ENCODE measurements around the gene GALP.
"Not testable (repeated sequence)": the region's sequence is repeated elsewhere in the genome, so short reads cannot be mapped to it uniquely, and the experiment has no call there.

GALP gene

DNA sequence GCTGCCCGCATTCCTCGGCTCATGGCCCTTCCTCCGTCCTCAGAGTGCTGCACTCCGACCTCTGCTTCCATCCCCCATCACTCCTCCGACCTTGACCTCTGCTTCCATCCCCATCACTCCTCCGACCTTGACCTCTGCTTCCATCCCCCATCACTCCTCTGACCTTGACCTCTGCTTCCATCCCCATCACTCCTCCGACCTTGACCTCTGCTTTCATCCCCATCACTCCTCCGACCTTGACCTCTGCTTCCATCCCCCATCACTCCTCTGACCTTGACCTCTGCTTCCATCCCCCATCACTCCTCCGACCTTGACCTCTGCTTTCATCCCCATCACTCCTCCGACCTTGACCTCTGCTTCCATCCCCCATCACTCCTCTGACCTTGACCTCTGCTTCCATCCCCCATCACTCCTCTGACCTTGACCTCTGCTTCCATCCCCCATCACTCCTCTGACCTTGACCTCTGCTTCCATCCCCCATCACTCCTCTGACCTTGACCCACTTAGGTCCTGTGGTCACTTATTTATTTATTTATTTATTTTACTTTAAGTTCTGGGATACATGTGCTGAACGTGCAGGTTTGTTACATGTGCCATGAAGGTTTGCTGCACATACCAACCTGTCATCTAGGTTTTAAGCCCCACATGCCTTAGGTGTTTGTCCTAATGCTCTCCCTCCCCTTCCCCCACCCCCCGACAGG is 26.7 kb upstream of the GALP start:
- DNase-seq = not testable (repeated sequence)

GRCh38 chr19:56149656-56150038 is 26.2 kb upstream of the GALP start:
- no peak for DNase-seq

- no peak for DNase-seq
These were observed 25.4 kb upstream of the GALP start for GRCh38 chr19:56150358-56150757.

GRCh38 chr19:56152644-56153043 is 23.2 kb upstream of the GALP start:
- no peak for DNase-seq

GRCh38 chr19:56153507-56153906 is 22.3 kb upstream of the GALP start:
- no peak for DNase-seq

DNA sequence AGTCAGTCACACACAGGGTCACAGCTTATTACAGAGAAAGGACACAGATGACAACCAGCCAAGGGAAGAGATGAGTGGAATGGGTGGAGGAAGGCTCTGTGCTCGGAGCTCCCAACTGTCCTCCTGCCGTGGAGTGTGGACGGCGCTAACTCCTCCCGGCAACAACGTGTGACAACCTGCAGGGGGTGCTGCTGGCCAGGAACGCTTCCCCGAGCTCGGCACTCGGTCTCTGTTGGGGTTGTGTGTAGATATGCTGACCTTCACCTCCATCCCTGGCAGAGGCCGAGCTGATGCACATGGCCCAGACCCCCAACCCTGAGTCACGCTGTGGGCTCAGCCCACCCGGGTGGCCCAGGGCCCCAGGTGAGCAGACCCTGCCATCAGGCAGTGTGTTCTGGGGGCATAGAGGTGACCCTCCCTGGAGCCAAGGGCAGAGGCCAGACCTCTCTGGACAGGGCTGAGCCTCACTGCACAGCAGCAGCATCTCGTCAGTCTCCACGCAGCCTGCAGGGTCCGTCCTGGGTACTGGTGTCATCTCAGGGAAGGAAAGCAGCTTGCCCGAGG is 20.6 kb upstream of the GALP start:
- DNase-seq = peak; percentile 55

DNA sequence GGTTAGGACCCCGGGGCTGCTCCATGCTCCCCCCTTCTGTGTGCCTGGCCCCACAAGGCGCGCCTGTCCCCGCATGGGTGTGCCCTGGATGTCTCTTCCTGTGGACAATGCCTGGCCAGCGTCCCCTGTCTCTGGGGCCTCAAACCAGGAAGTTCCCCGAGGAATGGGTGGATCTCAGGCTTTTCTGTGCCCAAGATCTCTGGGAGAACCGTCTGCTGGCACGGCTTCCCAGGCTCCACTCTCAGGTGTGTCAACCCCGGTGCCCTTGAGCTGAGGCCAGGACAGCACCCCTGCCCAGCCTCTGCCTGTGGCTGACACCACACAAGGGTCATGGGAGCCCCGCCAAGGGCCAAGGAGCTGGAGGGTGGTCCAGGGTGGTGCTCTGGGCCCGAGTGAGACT is 19.0 kb upstream of the GALP start:
- no peak for DNase-seq

GRCh38 chr19:56158170-56158757 is 17.5 kb upstream of the GALP start:
- no peak for DNase-seq

DNA sequence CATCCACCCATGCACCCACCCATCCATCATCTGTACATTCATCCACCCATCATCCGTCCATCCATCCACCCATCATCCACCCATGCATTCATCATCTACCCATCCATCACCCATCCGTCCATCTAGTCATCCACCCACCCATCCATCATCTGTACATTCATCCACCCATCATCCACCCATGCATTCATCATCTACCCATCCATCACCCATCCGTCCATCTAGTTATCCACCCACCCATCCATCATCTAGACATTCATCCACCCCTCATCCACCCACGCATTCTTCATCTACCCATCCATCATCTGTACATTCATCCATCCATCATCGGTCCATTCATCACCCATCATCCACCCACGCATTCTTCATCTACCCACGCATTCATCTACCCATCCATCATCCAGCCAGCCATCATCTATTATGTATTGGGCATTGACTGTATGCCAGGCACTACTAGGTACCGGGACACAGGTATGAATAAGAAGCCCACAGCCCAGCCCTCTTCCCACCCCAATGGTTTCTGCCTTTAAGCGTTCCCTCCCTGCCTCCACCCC is 16.7 kb upstream of the GALP start:
- DNase-seq = no peak

DNA sequence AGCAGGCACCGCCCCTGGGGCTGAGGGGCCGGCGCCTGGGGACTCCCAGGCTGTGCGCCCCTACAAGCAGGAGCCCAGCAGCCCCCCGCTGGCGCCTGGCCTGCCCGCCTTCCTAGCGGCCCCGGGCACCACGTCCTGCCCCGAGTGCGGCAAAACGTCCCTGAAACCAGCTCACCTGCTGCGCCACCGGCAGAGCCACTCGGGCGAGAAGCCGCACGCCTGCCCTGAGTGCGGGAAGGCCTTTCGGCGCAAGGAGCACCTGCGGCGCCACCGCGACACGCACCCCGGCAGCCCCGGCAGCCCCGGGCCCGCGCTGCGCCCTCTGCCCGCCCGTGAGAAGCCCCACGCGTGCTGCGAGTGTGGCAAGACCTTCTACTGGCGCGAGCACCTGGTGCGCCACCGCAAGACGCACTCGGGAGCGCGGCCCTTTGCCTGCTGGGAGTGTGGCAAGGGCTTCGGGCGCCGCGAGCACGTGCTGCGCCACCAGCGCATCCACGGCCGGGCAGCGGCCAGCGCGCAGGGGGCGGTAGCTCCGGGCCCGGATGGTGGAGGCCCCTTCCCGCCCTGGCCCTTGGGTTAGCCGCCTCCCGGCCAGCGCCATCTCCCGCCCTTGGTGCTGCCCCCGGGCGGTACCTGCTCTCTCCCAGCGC is 16.1 kb upstream of the GALP start:
- no peak for DNase-seq

DNA sequence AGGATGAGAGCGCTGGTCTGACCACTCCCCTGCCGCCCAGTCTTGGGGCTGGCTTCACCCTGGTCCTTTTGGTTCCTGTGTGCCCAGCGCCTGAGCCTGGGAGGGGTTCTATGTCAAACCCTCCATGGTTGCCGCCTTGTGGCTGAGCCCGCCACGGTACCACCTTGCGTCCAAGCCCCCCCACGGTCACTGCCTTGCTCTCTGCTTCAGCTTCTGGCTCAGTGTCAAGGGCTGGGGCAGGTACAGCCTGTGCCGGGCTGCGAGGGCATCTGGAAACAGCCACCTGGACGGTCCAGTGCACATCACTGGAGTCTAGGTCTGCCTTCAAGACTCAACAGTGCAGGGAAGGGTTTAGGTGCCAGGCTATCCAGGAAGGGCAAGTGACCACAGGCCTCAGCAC is 14.3 kb upstream of the GALP start:
- no peak for DNase-seq

- DNase-seq = peak; percentile 75
These were observed 13.6 kb upstream of the GALP start for GRCh38 chr19:56162258-56162657.

DNA sequence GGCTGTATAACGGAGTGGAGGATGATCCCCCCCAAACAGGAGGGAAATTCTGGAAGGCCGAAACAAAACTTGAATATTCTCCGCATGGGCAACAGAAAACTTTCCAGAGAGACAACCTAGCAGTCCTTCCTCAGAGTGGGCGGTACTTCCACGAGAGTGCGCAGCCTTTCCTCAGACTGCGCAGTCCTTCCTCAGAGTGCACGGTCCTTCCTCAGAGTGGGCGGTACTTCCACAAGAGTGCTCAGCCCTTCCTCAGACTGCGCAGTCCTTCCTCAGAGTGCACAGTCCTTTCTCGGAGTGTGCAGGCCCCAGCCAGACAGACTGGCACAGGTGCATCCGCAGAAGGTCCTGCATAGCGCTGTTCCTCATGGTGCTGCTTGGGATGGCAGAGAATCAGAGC is 12.7 kb upstream of the GALP start:
- DNase-seq = no peak

- DNase-seq = peak; percentile 45
These were observed 8.7 kb upstream of the GALP start for GRCh38 chr19:56167064-56167578.

DNA sequence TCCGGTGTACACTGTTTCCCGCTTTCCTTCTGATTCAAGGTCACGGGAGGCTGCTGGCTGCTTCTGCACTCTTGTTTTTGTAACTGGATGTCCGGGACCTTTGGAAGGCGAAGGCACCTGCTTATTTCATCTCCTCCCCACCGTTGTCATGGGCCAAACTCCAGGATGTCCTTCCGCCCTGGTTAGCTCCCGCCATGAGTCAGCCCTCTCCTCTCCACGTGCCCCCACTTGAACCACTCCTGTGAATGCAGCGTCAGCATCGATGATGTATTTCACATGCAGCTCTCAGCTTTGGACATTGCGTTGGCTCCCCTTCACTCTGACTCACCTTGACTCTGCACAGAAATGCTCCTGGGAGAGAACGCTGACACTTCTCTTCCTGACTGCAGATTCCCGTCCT is 5.5 kb upstream of the GALP start:
- no peak for DNase-seq

GRCh38 chr19:56174086-56174485 is 1.7 kb upstream of the GALP start:
- DNase-seq = no peak

- DNase-seq = no peak
These were observed 1.3 kb upstream of the GALP start for GRCh38 chr19:56174550-56174949.

DNA sequence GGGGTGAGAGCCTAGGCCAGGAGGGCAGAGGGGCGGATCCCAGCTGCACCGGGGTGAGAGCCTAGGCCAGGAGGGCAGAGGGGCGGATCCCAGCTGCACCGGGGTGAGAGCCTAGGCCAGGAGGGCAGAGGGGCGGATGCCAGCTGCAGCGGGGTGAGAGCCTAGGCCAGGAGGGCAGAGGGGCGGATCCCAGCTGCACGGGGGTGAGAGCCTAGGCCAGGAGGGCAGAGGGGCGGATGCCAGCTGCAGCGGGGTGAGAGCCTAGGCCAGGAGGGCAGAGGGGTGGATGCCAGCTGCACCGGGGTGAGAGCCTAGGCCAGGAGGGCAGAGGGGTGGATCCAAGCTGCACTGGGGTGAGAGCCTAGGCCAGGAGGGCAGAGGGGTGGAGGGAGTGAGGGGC is 502 bp downstream of the GALP start:
- not testable (repeated sequence) for DNase-seq

- DNase-seq = no peak
These were observed 1.1 kb downstream of the GALP start for GRCh38 chr19:56176881-56177280.

DNA sequence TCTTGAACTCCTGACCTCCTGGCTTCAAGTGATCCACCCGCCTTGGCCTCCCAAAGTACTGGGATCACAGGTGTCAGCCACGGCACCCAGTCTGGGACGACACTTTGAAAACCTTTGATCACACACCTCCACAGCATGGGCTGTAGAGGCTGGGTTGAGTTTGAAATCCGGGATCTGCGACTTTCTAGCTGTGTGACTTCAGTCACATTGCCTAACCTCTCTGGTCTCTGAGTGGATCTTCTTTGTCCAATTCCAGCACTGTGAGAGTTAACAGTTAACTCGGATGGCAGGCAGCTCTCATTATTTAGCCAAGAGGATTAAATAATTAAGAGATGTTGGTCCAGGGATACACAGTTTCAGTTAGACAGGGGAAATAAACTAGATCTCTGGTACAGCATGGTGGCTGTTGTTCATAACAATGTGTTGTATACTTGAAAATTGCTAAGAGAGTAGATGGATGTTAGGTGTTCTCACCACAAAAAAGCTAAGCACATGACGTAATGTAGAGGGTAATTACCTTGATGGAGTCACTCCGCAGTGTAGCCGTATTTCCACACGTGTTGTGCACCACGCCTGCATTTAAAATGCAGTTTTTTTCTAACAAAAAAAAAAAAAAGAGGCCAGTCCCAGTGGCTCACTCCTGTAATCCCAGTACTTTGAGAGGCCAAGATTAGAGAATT is 1.9 kb downstream of the GALP start:
- no peak for DNase-seq

DNA sequence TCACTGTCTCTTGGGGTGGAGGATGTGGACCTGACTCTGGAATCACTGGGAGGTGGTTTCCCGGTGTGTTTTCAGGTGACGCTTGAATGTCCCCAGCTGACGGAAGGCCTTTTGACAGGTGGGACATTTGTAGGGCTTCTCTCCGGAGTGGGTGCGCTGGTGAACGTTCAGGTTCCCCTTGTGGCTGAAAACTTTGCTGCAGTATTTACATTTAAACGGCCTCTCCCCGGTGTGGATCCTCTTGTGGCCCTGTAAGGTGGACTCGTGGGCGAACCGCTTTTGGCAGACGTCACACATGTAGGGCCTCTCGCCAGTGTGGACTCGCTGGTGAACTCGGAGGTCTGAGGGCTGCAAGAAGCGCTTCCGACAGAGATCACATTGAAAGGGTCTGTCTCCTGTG is 14.0 kb downstream of the GALP start:
- DNase-seq = no peak

DNA sequence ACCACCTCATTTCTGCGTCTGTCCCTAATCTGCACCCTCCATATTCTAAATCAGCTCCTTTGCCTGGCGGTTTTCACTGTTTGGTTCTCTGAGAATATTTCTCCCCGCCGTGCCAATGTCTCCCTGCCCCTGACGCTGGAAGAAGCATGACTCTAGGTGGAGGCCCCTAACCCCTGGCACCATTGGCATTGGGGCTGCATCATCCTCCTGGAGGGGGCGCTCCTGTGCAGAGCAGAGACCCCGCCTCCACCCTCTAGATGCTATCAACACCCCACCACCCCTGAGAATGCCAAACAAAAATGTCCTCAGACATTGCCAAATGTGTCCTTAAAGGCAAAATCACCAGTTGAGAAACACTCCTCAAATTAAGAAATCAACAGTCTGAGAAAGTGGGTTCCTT is 15.3 kb downstream of the GALP start:
- DNase-seq = no peak

GRCh38 chr19:56191711-56192110 is 15.9 kb downstream of the GALP start:
- DNase-seq = no peak

All from hematopoietic multipotent progenitor cell treated with erythropoietin and hydrocortisone succinate and interleukin-3 and kit ligand, for 4 days (in vitro differentiated cells).